Measurements from ENCODE around the gene KLHDC3. TPM values are rescaled to one million over a fixed set of nuclear protein-coding genes. Genes with fewer than 3 reads are reported as not detected.
"Not testable (repeated sequence)": the region's sequence is repeated elsewhere in the genome, so short reads cannot be mapped to it uniquely, and the experiment has no call there.

The KLHDC3 gene
- total and polyA plus RNA-seq, 2 experiments from 2014 or later: 88.2 to 184 TPM

DNA sequence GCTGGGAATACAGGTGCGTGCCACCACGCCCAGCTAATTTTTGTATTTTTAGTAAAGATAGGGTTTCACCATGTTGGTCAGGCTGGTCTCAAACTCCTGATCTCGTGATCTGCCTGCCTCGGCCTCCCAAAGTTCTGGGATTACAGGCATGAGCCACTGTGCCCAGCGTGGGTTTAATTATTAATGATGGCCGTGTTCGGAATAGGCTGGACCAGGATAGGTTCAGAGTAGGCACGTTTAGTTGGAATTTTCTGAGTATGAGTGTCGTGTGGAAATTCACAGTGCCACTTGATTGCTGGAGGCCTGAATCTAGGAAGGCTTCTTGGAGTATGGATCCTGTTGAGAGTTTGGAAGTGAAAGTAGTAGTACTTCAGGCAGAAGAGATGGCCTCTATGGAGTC is 15.8 kb upstream of the KLHDC3 start:
- H3K9me3 Mint-ChIP-seq; H3K4me1 Mint-ChIP-seq; H3K4me3 Mint-ChIP-seq; DNase-seq (ENCODE audit: low spot score); H2AFZ ChIP-seq; H3K4me1 ChIP-seq (ENCODE audit: insufficient read depth); H3K27me3 ChIP-seq (ENCODE audit: insufficient read depth); H3K27ac Mint-ChIP-seq; H3F3A ChIP-seq (replicated peaks; ENCODE audit: low read depth); H3K4me2 ChIP-seq; H3K36me3 ChIP-seq (ENCODE audit: insufficient read depth); H3K79me2 ChIP-seq (replicated peaks; ENCODE audit: insufficient read depth); H3K4me3 ChIP-seq; H3K36me3 Mint-ChIP-seq (ENCODE audit: low read depth); H3K27ac ChIP-seq (ENCODE audit: low read depth); ATAC-seq; H3K9me2 ChIP-seq (ENCODE audit: insufficient read depth); H3K27me3 Mint-ChIP-seq (ENCODE audit: insufficient read depth, low read depth, poor library complexity): not testable (repeated sequence)
- peaks cover 16% of the 10 kb centered on the region for H4K20me1 ChIP-seq (replicated peaks; ENCODE audit: insufficient read depth)

DNA sequence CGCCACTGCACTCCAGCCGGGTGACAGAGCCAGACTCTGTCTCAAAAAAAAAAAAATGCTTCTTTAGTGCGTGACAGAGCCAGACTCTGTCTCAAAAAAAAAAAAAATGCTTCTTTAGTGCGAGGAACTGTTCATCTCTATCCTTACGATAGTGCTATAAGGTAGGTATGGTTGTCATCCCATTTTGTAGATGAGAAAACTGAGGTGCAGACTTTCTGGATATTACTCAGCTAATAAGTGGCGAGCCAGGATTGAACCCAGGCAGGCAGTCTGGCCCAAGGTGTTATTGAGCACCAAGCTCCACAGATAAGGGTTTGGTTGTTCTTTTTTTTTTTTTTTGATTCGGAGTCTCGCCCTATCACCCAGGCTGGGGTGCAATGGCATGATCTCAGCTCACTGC is 12.2 kb upstream of the KLHDC3 start:
- Mint-ChIP-seq H3K4me1 (peaks cover 4% of the 10 kb centered on the region; the same call in 2 of the 3 replicates), H3K27ac (no peak overlapping the region), H3K4me3 (no peak overlapping the region), H3K9me3 (no peaks in the 10 kb centered on the region), H3K27me3 (ENCODE audit: insufficient read depth, low read depth, poor library complexity) (peaks cover 1% of the 10 kb centered on the region), H3K36me3 (ENCODE audit: low read depth) (peaks cover 7% of the 10 kb centered on the region; the same call in 2 of the 3 replicates)
- ATAC-seq (no peak), DNase-seq (ENCODE audit: low spot score) (no peak)
- Histone ChIP-seq H3K9me2 (ENCODE audit: insufficient read depth) (no peaks in the 10 kb centered on the region), H3K4me2 (no peak overlapping the region), H3K79me2 (replicated peaks; ENCODE audit: insufficient read depth) (no peaks in the 10 kb centered on the region), H3K4me3 (no peak overlapping the region), H3K36me3 (ENCODE audit: insufficient read depth) (no peaks in the 10 kb centered on the region), H3K27ac (ENCODE audit: low read depth) (no peak overlapping the region), H4K20me1 (replicated peaks; ENCODE audit: insufficient read depth) (peaks cover 10% of the 10 kb centered on the region), H2AFZ (no peak overlapping the region), H3K4me1 (ENCODE audit: insufficient read depth) (0 out of 2 replicates have a peak, but pooled peaks cover 5% of the 10 kb centered on the region), H3F3A (replicated peaks; ENCODE audit: low read depth) (no peaks in the 10 kb centered on the region), H3K27me3 (ENCODE audit: insufficient read depth) (no peaks in the 10 kb centered on the region)
- TF ChIP-seq, protein P1, sequence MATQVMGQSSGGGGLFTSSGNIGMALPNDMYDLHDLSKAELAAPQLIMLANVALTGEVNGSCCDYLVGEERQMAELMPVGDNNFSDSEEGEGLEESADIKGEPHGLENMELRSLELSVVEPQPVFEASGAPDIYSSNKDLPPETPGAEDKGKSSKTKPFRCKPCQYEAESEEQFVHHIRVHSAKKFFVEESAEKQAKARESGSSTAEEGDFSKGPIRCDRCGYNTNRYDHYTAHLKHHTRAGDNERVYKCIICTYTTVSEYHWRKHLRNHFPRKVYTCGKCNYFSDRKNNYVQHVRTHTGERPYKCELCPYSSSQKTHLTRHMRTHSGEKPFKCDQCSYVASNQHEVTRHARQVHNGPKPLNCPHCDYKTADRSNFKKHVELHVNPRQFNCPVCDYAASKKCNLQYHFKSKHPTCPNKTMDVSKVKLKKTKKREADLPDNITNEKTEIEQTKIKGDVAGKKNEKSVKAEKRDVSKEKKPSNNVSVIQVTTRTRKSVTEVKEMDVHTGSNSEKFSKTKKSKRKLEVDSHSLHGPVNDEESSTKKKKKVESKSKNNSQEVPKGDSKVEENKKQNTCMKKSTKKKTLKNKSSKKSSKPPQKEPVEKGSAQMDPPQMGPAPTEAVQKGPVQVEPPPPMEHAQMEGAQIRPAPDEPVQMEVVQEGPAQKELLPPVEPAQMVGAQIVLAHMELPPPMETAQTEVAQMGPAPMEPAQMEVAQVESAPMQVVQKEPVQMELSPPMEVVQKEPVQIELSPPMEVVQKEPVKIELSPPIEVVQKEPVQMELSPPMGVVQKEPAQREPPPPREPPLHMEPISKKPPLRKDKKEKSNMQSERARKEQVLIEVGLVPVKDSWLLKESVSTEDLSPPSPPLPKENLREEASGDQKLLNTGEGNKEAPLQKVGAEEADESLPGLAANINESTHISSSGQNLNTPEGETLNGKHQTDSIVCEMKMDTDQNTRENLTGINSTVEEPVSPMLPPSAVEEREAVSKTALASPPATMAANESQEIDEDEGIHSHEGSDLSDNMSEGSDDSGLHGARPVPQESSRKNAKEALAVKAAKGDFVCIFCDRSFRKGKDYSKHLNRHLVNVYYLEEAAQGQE (IDR thresholded peaks at IDR 0.05; ENCODE audit: unreplicated experiment): no peak
- TF ChIP-seq, protein P2, sequence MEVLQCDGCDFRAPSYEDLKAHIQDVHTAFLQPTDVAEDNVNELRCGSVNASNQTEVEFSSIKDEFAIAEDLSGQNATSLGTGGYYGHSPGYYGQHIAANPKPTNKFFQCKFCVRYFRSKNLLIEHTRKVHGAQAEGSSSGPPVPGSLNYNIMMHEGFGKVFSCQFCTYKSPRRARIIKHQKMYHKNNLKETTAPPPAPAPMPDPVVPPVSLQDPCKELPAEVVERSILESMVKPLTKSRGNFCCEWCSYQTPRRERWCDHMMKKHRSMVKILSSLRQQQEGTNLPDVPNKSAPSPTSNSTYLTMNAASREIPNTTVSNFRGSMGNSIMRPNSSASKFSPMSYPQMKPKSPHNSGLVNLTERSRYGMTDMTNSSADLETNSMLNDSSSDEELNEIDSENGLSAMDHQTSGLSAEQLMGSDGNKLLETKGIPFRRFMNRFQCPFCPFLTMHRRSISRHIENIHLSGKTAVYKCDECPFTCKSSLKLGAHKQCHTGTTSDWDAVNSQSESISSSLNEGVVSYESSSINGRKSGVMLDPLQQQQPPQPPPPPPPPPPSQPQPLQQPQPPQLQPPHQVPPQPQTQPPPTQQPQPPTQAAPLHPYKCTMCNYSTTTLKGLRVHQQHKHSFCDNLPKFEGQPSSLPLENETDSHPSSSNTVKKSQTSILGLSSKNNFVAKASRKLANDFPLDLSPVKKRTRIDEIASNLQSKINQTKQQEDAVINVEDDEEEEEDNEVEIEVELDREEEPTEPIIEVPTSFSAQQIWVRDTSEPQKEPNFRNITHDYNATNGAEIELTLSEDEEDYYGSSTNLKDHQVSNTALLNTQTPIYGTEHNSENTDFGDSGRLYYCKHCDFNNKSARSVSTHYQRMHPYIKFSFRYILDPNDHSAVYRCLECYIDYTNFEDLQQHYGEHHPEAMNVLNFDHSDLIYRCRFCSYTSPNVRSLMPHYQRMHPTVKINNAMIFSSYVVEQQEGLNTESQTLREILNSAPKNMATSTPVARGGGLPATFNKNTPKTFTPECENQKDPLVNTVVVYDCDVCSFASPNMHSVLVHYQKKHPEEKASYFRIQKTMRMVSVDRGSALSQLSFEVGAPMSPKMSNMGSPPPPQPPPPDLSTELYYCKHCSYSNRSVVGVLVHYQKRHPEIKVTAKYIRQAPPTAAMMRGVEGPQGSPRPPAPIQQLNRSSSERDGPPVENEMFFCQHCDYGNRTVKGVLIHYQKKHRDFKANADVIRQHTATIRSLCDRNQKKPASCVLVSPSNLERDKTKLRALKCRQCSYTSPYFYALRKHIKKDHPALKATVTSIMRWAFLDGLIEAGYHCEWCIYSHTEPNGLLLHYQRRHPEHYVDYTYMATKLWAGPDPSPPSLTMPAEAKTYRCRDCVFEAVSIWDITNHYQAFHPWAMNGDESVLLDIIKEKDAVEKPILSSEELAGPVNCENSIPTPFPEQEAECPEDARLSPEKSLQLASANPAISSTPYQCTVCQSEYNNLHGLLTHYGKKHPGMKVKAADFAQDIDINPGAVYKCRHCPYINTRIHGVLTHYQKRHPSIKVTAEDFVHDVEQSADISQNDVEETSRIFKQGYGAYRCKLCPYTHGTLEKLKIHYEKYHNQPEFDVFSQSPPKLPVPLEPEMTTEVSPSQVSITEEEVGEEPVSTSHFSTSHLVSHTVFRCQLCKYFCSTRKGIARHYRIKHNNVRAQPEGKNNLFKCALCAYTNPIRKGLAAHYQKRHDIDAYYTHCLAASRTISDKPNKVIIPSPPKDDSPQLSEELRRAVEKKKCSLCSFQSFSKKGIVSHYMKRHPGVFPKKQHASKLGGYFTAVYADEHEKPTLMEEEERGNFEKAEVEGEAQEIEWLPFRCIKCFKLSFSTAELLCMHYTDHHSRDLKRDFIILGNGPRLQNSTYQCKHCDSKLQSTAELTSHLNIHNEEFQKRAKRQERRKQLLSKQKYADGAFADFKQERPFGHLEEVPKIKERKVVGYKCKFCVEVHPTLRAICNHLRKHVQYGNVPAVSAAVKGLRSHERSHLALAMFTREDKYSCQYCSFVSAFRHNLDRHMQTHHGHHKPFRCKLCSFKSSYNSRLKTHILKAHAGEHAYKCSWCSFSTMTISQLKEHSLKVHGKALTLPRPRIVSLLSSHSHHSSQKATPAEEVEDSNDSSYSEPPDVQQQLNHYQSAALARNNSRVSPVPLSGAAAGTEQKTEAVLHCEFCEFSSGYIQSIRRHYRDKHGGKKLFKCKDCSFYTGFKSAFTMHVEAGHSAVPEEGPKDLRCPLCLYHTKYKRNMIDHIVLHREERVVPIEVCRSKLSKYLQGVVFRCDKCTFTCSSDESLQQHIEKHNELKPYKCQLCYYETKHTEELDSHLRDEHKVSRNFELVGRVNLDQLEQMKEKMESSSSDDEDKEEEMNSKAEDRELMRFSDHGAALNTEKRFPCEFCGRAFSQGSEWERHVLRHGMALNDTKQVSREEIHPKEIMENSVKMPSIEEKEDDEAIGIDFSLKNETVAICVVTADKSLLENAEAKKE (CRISPR knock-in tag; IDR thresholded peaks at IDR 0.05): no peak
- TF ChIP-seq ZNF114 (CRISPR knock-in tag; IDR thresholded peaks at IDR 0.05) (no peak), EZH2 (IDR thresholded peaks at IDR 0.05; ENCODE audit: low read depth, unreplicated experiment) (no peak), STAT1 (IDR thresholded peaks at IDR 0.05; ENCODE audit: unreplicated experiment) (no peak), JUNB (IDR thresholded peaks at IDR 0.05; ENCODE audit: unreplicated experiment) (no peak), NANOG (IDR thresholded peaks at IDR 0.05; ENCODE audit: borderline replicate concordance) (no peak), ZNF331 (CRISPR knock-in tag; IDR thresholded peaks at IDR 0.05; ENCODE audit: low read depth) (no peak)
- TF ChIP-seq, protein P3, sequence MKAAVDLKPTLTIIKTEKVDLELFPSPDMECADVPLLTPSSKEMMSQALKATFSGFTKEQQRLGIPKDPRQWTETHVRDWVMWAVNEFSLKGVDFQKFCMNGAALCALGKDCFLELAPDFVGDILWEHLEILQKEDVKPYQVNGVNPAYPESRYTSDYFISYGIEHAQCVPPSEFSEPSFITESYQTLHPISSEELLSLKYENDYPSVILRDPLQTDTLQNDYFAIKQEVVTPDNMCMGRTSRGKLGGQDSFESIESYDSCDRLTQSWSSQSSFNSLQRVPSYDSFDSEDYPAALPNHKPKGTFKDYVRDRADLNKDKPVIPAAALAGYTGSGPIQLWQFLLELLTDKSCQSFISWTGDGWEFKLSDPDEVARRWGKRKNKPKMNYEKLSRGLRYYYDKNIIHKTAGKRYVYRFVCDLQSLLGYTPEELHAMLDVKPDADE (IDR thresholded peaks at IDR 0.05): no peak
- TF ChIP-seq, protein P4, sequence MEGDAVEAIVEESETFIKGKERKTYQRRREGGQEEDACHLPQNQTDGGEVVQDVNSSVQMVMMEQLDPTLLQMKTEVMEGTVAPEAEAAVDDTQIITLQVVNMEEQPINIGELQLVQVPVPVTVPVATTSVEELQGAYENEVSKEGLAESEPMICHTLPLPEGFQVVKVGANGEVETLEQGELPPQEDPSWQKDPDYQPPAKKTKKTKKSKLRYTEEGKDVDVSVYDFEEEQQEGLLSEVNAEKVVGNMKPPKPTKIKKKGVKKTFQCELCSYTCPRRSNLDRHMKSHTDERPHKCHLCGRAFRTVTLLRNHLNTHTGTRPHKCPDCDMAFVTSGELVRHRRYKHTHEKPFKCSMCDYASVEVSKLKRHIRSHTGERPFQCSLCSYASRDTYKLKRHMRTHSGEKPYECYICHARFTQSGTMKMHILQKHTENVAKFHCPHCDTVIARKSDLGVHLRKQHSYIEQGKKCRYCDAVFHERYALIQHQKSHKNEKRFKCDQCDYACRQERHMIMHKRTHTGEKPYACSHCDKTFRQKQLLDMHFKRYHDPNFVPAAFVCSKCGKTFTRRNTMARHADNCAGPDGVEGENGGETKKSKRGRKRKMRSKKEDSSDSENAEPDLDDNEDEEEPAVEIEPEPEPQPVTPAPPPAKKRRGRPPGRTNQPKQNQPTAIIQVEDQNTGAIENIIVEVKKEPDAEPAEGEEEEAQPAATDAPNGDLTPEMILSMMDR (conservative IDR thresholded peaks at IDR 0.05; ENCODE audit: low read depth in 2 of 2): no peak
